ENCODE measurements around the gene DLG2.

DNA sequence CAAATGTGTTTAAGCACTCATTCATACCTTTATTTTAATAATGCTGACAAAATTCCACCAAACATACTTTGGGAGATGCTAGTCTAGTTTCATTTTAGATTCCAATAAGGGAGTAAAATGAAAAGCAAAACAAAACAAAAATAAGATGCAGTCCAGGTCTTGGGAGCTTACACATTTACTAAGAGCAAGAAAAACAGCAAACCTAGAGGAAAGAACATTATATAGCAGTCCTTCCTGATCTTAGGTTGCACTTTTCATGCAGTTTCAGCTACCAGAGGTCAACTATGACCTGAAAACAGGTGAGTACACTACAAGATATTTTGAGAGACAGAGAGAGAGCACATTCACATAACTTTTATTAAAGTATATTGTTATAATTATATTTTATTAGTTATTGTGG lies 1100.9 kb downstream of the DLG2 start:
- TF ChIP-seq, protein P1, sequence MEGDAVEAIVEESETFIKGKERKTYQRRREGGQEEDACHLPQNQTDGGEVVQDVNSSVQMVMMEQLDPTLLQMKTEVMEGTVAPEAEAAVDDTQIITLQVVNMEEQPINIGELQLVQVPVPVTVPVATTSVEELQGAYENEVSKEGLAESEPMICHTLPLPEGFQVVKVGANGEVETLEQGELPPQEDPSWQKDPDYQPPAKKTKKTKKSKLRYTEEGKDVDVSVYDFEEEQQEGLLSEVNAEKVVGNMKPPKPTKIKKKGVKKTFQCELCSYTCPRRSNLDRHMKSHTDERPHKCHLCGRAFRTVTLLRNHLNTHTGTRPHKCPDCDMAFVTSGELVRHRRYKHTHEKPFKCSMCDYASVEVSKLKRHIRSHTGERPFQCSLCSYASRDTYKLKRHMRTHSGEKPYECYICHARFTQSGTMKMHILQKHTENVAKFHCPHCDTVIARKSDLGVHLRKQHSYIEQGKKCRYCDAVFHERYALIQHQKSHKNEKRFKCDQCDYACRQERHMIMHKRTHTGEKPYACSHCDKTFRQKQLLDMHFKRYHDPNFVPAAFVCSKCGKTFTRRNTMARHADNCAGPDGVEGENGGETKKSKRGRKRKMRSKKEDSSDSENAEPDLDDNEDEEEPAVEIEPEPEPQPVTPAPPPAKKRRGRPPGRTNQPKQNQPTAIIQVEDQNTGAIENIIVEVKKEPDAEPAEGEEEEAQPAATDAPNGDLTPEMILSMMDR (IDR thresholded peaks at IDR 0.05): no peak
- no peak for TF ChIP-seq POLR2A (IDR thresholded peaks at IDR 0.05)

Measured in uterus (tissue), 2 donors.